PFSK-1 (cell line): ENCODE results near the gene TNS1.

Experiments used
- POLR2AphosphoS5 ChIP-seq: IDR thresholded peaks from 2 replicates; pipeline ENCODE4 v1.6.1; 2012; ENCODE audit warnings: low read depth, mild to moderate bottlenecking, control low read depth, low read length, moderate library complexity
- REST ChIP-seq, 2 experiments: IDR thresholded peaks; 2 replicates each; pipeline versions ENCODE4 v1.6.1 to v1.8.0; 2011 to 2012; ENCODE audit warnings: low read depth in 2 of 2, low read length in 2 of 2, control low read depth in 1 of 2, inconsistent platforms in 1 of 2, mild to moderate bottlenecking in 1 of 2, moderate library complexity in 1 of 2; ENCODE audit not compliant: insufficient read depth in 1 of 2
- TAF1 ChIP-seq: IDR thresholded peaks from 2 replicates; pipeline ENCODE4 v1.6.1; 2012; ENCODE audit warnings: low read length, control low read depth, borderline replicate concordance; ENCODE audit not compliant: insufficient read depth

DNA sequence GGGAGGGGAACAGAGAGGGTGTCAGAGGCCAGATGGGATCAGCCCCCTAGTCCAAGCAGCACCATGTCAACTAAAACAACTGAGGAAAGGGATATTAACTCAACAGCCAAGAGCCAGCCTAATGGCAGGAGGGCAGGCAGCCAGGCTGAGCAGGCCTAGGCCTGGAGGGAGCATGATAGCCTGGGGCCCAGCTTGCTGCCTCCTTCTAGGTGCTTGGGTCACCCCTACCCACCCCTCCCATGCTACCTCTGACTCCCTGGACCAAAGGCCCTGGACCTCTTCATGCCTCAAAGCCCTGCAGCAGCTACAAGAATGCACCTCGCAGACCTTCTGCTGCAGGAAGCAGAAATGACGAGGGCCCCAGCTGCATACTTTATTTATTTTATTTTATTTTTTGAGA, 22.1 kb upstream of the TNS1 start:
- TF ChIP-seq POLR2AphosphoS5 (no peak), REST (IDR thresholded peaks at IDR 0.05; ENCODE audit: insufficient read depth in 1 of 2, low read depth in 2 of 2, low read length in 2 of 2) (no peak), TAF1 (no peak)
